K562 (cell line): ENCODE data around the gene GNAZ. TPM values are rescaled to one million over a fixed set of nuclear protein-coding genes. Genes with fewer than 3 reads are reported as not detected.

Source experiments
- ATF1 ChIP-seq, 2 experiments: fragments of 450-650 bp in 1 of 2; IDR thresholded peaks; 2 replicates each; pipeline ENCODE4 v1.6.1; 2016; ENCODE audit warnings: missing compliant biosample characterization in 1 of 2, missing genetic modification characterization in 1 of 2
- CHD2 ChIP-seq: IDR thresholded peaks from 2 replicates; pipeline ENCODE4 v1.6.1; 2011; ENCODE audit warnings: low read depth, low read length
- PURB ChIP-seq: sonication (generic); formaldehyde crosslinking; IDR thresholded peaks from 2 replicates; pipeline ENCODE4 v1.9.0; 2021; ENCODE audit warnings: low read depth, mild to moderate bottlenecking, missing genetic modification reagents
- RUNX1 ChIP-seq: sonication (generic); IDR thresholded peaks from 2 replicates; pipeline ENCODE4 v1.6.1; 2016; ENCODE audit warnings: antibody characterized with exemption, low read depth
- SMARCC2 ChIP-seq: fragments of 450-650 bp; IDR thresholded peaks from 2 replicates; pipeline ENCODE4 v1.6.1; 2017; ENCODE audit warnings: antibody characterized with exemption, moderate library complexity, mild to moderate bottlenecking, low read depth
- TBP ChIP-seq: optimal IDR thresholded peaks from 2 replicates; pipeline ENCODE3; 2011; ENCODE audit warnings: low read depth, low read length, improper control_type of control experiment
- ZNF24 ChIP-seq: fragments of 450-650 bp; IDR thresholded peaks from 2 replicates; pipeline ENCODE4 v1.6.1; 2016
- polyA plus RNA-seq, 8 experiments: library from polyadenylated mRNA; depleted of rRNA in 4 of 8; stranded (reverse) in 5 of 8; unstranded in 3 of 8; fragments of >200 nt; fragmentation: Nextera tagmentation in 2 of 8; fragmentation: Illumina TruSeq in 1 of 8; extraction: Ambion mirVana in 2 of 8; extraction: Trizol in 1 of 8; gene quantifications; 2 replicates each; pipeline versions ENCODE4 v1.2.1 to v1.2.3, GENCODE V29; 2011 to 2014; ENCODE audit warnings: inconsistent platforms in 1 of 8, missing spikeins in 1 of 8
- total RNA-seq, 7 experiments: library from RNA; depleted of rRNA in 6 of 7; stranded (reverse); fragments of >200 nt in 6 of 7; fragmentation: Illumina TruSeq in 2 of 7; extraction: Trizol in 2 of 7; gene quantifications; 2 replicates each; pipeline versions ENCODE4 v1.2.1 to v1.2.3, GENCODE V29; 2011 to 2021; ENCODE audit warnings: low replicate concordance in 1 of 7
- TF ChIP-seq, protein P1 (sequence below), 2 experiments: fragments of 200-800 bp in 1 of 2; sonication (Bioruptor generic) in 1 of 2; sonication (generic) in 1 of 2; formaldehyde crosslinking in 1 of 2; IDR thresholded peaks in 1 of 2; conservative IDR thresholded peaks in 1 of 2; 2 replicates each; pipeline versions ENCODE4 v1.5.0 to v1.6.1; 2016 to 2020; ENCODE audit warnings: missing compliant biosample characterization in 1 of 2, missing genetic modification characterization in 1 of 2, missing genetic modification reagents in 1 of 2
- TF ChIP-seq, protein P2 (sequence below): conservative IDR thresholded peaks from 2 replicates; pipeline ENCODE4 v1.6.1; 2011; ENCODE audit warnings: low read depth, mild to moderate bottlenecking, low read length; ENCODE audit not compliant: control insufficient read depth
- TF ChIP-seq, protein P3 (sequence below): sonication (generic); formaldehyde crosslinking; IDR thresholded peaks from 2 replicates; pipeline ENCODE4 v1.8.1; 2023; ENCODE audit warnings: mild to moderate bottlenecking, missing genetic modification reagents

The GNAZ gene
- total and polyA plus RNA-seq, 9 of the 15 experiments (the other 6 are each of a cell fraction or from before 2014, with no cell fraction given) = 0.04 to 0.22 (median 0.13) TPM; not detected in 3

DNA sequence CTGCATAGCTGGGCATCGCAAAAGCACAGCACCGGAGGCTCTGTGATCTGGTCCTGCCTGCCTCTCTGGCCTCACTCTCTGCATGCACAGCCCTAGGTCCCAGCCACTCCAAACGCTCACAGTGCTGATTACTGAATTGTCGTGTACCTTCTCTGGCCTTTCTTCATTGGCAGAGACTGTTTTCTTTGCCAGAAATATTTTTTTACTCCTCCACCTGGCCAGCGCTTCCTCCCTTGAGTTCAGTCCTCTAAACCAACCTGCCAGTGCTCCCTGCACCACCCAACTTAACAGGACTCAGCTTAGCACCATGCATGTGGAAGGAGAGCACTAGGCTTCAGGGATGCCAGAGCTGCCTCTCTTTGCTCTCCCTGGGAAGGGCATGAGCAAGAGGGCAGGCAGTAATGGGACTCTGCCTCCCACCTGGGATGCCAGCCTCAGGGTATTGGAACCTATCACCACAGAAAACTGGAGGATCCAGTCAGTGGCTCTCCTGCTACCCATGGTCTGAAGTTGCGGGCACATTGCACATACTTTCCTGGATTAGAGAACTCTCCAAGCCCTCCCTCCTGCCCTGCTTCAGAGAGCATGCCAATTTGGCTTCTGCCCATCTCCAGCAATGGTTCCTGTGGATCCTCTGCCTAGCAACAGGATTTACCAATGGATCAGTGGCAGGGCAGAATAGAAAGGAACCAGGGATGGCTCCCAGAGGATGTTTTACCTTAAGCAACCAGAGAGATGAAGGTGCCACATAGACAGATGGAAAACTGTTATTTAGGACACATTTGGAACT is 37.0 kb upstream of the GNAZ start (continued):
- TF ChIP-seq ZNF24 (no peak), ATF1 (CRISPR knock-in tag; IDR thresholded peaks at IDR 0.05) (peak; percentile 18), ATF1 (tag; IDR thresholded peaks at IDR 0.05) (no peak), SMARCC2 (no peak), CHD2 (peak; percentile 17; the same call in 1 of the 2 replicates), RUNX1 (no peak), PURB (CRISPR knock-in tag) (peak; percentile 99; the same call in 1 of the 2 replicates), TBP (peak; percentile 23)
- TF ChIP-seq, protein P1, sequence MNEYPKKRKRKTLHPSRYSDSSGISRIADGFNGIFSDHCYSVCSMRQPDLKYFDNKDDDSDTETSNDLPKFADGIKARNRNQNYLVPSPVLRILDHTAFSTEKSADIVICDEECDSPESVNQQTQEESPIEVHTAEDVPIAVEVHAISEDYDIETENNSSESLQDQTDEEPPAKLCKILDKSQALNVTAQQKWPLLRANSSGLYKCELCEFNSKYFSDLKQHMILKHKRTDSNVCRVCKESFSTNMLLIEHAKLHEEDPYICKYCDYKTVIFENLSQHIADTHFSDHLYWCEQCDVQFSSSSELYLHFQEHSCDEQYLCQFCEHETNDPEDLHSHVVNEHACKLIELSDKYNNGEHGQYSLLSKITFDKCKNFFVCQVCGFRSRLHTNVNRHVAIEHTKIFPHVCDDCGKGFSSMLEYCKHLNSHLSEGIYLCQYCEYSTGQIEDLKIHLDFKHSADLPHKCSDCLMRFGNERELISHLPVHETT (CRISPR knock-in tag; conservative IDR thresholded peaks at IDR 0.05 in 1 of 2, IDR thresholded peaks at IDR 0.05 in 1 of 2) = 0 out of 4 replicates have a peak, but pooled peaks of 1 of the 2 experiments have one; percentile 45
- TF ChIP-seq, protein P2, sequence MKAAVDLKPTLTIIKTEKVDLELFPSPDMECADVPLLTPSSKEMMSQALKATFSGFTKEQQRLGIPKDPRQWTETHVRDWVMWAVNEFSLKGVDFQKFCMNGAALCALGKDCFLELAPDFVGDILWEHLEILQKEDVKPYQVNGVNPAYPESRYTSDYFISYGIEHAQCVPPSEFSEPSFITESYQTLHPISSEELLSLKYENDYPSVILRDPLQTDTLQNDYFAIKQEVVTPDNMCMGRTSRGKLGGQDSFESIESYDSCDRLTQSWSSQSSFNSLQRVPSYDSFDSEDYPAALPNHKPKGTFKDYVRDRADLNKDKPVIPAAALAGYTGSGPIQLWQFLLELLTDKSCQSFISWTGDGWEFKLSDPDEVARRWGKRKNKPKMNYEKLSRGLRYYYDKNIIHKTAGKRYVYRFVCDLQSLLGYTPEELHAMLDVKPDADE = no peak
- TF ChIP-seq, protein P3, sequence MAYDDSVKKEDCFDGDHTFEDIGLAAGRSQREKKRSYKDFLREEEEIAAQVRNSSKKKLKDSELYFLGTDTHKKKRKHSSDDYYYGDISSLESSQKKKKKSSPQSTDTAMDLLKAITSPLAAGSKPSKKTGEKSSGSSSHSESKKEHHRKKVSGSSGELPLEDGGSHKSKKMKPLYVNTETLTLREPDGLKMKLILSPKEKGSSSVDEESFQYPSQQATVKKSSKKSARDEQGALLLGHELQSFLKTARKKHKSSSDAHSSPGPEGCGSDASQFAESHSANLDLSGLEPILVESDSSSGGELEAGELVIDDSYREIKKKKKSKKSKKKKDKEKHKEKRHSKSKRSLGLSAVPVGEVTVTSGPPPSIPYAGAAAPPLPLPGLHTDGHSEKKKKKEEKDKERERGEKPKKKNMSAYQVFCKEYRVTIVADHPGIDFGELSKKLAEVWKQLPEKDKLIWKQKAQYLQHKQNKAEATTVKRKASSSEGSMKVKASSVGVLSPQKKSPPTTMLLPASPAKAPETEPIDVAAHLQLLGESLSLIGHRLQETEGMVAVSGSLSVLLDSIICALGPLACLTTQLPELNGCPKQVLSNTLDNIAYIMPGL (CRISPR knock-in tag) = 0 out of 2 replicates have a peak, but pooled peaks have one; percentile 46
- TF ChIP-seq, all 486 proteins: peak for 10
